ENCODE data around the gene GCAT.

The GCAT gene

GRCh38 chr22:37804881-37805809, 2.6 kb upstream of the GCAT start:
- DNase-seq = peak; percentile 84
- in situ Hi-C loops (cut with HindIII; ENCODE audit: low pct_ligation_motif_present, low pct_unique_long_range_greater_than_20kb, low sequenced_read_pairs) = no loop called here

DNA sequence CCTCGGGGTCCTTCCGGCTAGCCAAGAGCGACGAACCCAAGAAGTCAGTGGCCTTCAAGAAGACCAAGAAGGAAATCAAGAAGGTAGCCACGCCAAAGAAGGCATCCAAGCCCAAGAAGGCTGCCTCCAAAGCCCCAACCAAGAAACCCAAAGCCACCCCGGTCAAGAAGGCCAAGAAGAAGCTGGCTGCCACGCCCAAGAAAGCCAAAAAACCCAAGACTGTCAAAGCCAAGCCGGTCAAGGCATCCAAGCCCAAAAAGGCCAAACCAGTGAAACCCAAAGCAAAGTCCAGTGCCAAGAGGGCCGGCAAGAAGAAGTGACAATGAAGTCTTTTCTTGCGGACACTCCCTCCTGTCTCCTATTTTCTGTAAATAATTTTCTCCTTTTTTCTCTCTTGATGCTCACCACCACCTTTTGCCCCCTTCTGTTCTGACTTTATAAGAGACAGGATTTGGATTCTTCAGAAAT, 1.9 kb upstream of the GCAT start:
- in situ Hi-C loops (cut with HindIII; ENCODE audit: low pct_ligation_motif_present, low pct_unique_long_range_greater_than_20kb, low sequenced_read_pairs) = no loop called here
- no peak for DNase-seq

GRCh38 chr22:37806409-37807333, 1.1 kb upstream of the GCAT start:
- DNase-seq = peak; percentile 50
- in situ Hi-C loops (cut with HindIII; ENCODE audit: low pct_ligation_motif_present, low pct_unique_long_range_greater_than_20kb, low sequenced_read_pairs) = no loop called here

DNA sequence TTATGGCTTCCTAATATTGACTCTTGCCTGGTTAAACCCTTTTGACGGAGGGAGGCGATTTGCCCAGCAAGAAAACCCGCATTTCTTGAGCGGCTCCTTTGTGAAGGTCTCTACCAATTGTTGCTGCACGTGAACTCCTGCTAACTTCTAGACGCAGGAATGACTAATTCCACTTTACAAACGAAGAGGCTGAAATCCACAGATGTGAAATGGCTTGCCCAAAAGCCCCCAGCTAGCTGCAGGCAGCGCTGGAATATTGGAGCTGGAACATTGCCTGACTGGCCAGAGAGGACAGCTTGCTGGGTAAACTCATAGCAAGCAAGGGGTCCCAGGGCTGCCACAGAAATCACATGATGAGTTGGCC, 542 bp downstream of the GCAT start:
- DNase-seq = no peak
- in situ Hi-C loops (cut with HindIII; ENCODE audit: low pct_ligation_motif_present, low pct_unique_long_range_greater_than_20kb, low sequenced_read_pairs) = no loop called here

DNA sequence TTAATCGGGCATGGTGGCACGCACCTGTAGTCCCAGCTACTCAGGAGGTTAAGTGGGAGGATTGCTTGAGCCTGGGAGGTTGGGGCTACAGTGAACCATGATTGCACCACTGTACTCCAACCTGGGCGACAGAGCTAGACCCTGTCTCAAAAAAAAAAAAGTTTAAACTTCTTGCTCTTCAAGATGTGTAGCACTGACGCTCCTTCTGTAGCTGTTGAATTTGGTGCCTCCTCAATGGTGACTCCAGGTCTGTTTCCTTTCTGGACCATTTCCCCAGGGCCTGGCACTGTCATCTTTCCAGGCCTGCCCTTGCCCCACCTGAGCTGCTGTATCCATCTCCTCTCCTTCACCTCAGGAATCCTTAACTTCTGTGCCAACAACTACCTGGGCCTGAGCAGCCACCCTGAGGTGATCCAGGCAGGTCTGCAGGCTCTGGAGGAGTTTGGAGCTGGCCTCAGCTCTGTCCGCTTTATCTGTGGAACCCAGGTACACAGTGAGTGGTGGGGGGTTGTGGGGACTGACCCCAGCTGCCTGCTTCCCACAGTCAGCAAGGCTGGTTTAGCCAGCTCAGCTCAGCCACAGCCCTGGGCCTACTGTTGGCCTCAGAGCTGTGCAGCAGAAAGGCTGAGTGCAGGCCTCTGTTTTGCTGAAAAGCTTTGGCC, 2.1 kb downstream of the GCAT start:
- DNase-seq = no peak
- in situ Hi-C loops (cut with HindIII; ENCODE audit: low pct_ligation_motif_present, low pct_unique_long_range_greater_than_20kb, low sequenced_read_pairs) = no loop called here

DNA sequence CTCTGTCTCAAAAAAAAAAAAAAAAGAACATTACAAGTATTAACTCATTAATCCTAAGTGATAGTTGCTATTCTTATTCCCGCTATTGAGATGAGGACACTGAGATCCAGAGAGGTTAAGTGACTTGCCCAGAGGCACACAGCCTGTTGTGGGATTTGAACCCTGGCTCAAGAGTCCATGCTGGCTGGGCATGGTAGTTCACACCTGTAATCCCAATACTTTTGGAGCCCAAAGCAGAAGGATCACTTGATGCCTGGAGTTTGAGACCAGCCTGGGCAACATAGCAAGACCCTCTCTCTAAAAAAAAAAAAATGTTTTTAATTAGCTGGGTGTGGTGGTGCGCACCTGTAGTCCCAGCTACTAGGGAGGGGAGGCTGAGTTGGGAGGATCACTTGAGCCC, 4.1 kb downstream of the GCAT start:
- in situ Hi-C loops (cut with HindIII; ENCODE audit: low pct_ligation_motif_present, low pct_unique_long_range_greater_than_20kb, low sequenced_read_pairs) = no loop called here
- DNase-seq = no peak

DNA sequence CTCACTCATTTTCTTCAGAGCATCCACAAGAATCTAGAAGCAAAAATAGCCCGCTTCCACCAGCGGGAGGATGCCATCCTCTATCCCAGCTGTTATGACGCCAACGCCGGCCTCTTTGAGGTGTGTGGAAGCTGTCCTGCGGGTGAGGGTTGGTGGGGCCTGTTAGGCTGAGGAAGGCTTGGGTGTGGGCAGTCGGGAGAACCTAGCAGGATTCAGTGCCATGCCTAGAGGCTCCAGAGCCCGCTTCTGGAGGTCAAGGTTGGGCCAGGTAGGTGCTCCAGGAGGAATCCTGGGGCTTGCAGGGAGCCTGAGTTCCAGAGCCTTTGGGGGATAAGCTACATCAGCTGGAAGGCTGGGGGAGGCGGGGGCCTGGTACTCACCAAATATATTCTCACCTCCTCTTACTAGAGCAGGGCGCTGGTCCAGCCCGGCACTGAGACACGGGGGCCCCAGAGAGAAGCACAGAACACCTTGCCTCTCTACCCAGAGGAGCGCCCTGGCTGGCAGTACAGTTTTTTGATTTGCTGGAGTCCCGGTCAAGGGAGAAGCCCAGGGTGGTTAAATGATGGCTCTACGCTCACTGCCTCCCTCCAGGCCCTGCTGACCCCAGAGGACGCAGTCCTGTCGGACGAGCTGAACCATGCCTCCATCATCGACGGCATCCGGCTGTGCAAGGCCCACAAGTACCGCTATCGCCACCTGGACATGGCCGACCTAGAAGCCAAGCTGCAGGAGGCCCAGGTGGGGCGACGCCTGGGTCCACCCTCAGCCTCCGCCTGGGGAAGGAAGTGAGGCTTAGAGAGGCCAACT, 5.3 kb downstream of the GCAT start:
- in situ Hi-C loops (cut with HindIII; ENCODE audit: low pct_ligation_motif_present, low pct_unique_long_range_greater_than_20kb, low sequenced_read_pairs) = no loop called here
- no peak for DNase-seq

DNA sequence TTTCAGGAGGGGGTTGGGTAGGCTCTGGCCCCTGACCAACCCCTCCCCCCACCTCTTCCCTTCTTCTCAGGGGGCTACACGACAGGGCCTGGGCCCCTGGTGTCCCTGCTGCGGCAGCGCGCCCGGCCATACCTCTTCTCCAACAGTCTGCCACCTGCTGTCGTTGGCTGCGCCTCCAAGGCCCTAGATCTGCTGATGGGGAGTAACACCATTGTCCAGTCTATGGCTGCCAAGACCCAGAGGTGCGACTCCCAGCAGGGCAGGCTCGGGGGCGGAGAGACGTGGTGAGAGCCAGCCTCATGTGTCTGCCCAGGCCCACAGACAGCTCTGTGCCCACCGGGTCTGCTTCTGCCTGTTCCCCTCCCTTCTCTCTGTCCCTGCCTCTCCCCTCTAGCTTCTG, 7.9 kb downstream of the GCAT start:
- in situ Hi-C loops (cut with HindIII; ENCODE audit: low pct_ligation_motif_present, low pct_unique_long_range_greater_than_20kb, low sequenced_read_pairs) = no loop called here
- DNase-seq = no peak

GRCh38 chr22:37816543-37817180, 8.9 kb downstream of the GCAT start:
- no peak for DNase-seq
- in situ Hi-C loops (cut with HindIII; ENCODE audit: low pct_ligation_motif_present, low pct_unique_long_range_greater_than_20kb, low sequenced_read_pairs) = no loop called here

DNA sequence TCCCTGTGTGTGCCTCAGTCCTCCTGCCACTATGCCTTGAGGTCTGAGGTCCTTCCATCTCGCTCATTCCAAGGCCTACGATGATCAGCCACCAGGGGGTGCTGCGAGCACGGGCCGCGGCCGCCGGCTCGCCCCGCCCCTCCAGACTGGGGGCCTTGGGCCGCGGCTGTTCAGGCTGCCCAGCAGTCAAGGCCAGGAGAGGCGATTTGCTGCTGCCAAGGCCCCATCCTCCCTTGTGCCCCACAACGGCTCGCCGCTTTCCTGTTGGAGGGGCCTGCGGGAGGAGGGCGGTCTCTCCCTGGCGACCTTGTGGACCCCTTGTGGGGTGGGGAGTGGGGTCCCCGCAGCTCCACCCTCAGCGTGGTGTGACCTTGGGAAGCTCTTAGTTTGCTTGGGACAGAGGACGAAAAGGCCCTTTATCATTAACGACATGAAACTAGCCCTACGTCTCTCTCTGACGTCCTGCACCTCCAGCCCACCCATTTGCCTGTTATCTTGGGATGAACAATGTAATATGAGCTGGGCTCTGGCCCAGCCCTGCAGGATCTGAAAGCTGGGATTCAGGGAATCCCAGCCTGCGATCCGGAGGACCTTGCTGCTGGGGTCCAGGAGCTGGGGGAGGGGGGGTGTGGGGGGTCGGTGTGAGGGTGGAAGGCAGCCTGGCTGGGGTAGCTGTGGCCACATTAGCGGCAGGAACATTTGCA, 10.1 kb downstream of the GCAT start:
- peak; percentile 69 for DNase-seq
- in situ Hi-C loops (cut with HindIII; ENCODE audit: low pct_ligation_motif_present, low pct_unique_long_range_greater_than_20kb, low sequenced_read_pairs) = no loop called here

DNA sequence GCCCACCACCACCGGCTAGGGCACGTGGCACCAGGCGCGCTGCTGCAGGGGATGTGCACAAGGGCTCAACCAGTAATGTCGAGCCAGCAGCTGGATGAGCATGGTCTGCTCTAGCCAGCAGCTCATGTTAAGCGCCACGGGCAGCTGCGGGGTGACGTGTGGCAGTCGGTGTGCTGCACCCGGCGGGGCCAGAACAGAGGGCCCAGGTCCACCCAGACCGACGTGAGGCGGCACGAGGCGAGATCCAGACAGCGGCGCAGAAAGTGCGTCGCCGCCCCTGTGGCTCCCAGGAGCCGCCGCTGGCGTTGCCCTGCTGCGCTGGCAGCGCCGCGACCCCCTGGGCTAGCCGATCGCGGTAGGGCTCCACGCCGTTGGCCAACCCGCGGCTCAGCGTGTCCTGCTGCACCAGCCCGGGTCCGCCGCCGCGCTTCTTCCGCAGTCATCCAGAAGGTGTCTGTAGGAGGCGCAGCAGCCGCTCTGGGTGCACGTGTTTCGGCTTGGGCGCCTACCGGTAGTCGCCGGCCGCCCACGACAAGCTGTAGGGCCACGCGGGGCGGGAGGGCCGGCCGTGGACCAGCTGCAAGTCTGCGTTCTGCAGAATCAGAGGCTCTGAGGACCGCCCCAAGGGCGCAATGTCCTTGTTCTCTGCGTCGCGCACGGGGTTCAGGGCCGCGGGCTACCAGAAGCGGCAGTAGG, 10.8 kb downstream of the GCAT start:
- in situ Hi-C loops (cut with HindIII; ENCODE audit: low pct_ligation_motif_present, low pct_unique_long_range_greater_than_20kb, low sequenced_read_pairs) = no loop called here
- no peak for DNase-seq

DNA sequence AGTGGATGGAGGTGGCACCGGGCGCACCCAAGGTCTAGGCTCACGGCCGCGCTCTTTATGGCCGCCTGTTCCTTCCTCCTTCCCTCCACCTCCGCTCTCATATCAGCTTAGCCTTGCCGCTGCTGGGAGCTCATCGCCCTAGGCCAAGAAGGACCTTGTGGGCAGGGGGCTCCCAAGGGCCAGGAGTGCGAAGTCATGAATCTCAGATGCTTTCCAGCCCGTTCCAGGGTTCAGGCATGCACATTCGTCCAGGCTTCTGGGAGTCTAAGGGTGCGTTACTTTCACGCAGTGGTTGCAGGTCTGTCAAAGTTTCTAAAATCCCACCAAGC, 11.3 kb downstream of the GCAT start:
- in situ Hi-C loops (cut with HindIII; ENCODE audit: low pct_ligation_motif_present, low pct_unique_long_range_greater_than_20kb, low sequenced_read_pairs) = no loop called here
- no peak for DNase-seq

DNA sequence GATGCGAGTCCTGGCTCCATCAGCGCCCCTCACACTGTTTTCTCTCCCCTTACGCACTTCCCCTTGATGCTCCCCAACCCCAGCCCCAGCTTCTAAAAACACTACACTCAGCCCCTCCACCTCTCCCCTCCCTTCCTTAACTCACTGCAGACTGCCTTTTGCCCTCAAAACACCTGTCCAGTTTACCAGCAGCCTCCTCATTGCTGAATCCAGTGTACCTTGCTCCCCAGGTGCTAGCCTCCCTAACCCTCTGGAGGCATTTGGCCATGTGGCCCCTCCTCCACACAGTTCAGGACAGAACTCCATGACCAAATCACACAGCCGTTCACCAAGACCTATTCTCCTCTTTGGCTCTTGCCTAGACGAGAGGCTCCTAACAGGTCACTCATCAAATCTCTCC, 12.6 kb downstream of the GCAT start:
- DNase-seq = no peak
- in situ Hi-C loops (cut with HindIII; ENCODE audit: low pct_ligation_motif_present, low pct_unique_long_range_greater_than_20kb, low sequenced_read_pairs) = no loop called here

GRCh38 chr22:37822079-37822833, 14.5 kb downstream of the GCAT start:
- no peak for DNase-seq
- in situ Hi-C loops (cut with HindIII; ENCODE audit: low pct_ligation_motif_present, low pct_unique_long_range_greater_than_20kb, low sequenced_read_pairs) = no loop called here

DNA sequence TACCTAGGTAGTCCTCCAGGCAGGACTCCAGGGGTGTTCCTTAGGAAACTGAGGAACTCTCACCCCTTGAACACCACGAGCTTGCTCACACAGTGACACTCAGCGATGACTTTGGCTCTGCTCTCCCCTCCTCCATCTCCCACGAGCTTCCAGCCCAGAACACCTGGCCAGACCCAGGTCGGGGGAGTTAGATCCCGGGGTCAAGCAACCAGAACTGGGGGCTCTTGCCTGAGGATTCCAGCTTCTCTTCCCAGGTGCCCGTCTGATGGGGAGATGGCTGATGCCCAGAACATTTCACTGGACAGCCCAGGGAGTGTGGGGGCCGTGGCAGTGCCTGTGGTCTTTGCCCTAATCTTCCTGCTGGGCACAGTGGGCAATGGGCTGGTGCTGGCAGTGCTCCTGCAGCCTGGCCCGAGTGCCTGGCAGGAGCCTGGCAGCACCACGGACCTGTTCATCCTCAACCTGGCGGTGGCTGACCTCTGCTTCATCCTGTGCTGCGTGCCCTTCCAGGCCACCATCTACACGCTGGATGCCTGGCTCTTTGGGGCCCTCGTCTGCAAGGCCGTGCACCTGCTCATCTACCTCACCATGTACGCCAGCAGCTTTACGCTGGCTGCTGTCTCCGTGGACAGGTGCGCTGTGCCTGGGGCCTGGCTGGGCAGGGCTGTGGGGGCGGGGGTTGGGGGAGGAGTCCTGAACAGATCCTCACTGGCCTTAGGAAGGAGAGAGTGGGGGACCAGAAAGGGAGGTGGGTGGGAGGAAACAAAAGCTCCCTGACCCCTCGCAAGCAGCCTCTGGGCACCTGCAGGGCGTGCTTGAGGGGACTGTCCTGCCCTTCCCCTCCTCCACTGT, 15.6 kb downstream of the GCAT start, which contains the start of gene GALR3:
GALR3 (plus strand) TSS at position 249 of the 852 bp plus-strand sequence; CDS start at position 274, 25 bp downstream.
- DNase-seq = no peak
- in situ Hi-C loops (cut with HindIII; ENCODE audit: low pct_ligation_motif_present, low pct_unique_long_range_greater_than_20kb, low sequenced_read_pairs) = no loop called here
